ENCODE measurements around the gene GIGYF2.

GRCh38 chr2:232886632-232887031 lies 189.5 kb downstream of the GIGYF2 start:
- TF ChIP-seq CTCF (IDR thresholded peaks at IDR 0.05) (no peak), ZFX (IDR thresholded peaks at IDR 0.05; ENCODE audit: borderline replicate concordance) (no peak)
